ENCODE data around the gene EVPL. TPM values are rescaled to one million over a fixed set of nuclear protein-coding genes. Genes with fewer than 3 reads are reported as not detected.

Gene EVPL
- total and polyA plus RNA-seq, 2 of the 13 experiments (the other 11 are each of a cell fraction or from before 2014, with no cell fraction given) = 2.1 to 8.2 TPM

DNA sequence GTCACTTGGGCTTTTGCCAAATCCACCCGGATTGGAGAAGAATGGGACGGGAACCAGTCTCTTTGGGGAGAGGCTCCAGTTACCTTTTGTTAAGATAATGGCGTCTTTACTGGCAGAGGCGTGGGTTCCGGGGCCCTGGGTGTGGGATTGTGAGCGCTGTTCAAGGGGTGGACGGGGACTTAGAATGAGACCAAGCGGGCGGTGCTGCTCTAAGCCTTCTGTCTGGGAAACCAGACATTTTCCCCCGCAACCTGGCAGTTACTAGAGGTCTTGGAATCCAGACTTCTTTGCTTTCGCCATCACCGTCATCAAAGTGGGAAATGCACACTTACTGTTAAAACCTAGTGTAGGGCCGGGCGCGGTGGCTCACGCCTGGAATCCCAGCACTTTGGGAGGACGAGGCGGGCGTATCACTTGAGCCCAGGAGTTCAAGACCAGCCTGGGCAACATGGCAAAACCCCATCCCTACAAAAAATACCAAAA, 47.4 kb downstream of the EVPL start (continued):
- TF ChIP-seq, protein P1, sequence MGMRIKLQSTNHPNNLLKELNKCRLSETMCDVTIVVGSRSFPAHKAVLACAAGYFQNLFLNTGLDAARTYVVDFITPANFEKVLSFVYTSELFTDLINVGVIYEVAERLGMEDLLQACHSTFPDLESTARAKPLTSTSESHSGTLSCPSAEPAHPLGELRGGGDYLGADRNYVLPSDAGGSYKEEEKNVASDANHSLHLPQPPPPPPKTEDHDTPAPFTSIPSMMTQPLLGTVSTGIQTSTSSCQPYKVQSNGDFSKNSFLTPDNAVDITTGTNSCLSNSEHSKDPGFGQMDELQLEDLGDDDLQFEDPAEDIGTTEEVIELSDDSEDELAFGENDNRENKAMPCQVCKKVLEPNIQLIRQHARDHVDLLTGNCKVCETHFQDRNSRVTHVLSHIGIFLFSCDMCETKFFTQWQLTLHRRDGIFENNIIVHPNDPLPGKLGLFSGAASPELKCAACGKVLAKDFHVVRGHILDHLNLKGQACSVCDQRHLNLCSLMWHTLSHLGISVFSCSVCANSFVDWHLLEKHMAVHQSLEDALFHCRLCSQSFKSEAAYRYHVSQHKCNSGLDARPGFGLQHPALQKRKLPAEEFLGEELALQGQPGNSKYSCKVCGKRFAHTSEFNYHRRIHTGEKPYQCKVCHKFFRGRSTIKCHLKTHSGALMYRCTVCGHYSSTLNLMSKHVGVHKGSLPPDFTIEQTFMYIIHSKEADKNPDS (CRISPR knock-in tag; IDR thresholded peaks at IDR 0.05) = no peak
- TF ChIP-seq, protein P2, sequence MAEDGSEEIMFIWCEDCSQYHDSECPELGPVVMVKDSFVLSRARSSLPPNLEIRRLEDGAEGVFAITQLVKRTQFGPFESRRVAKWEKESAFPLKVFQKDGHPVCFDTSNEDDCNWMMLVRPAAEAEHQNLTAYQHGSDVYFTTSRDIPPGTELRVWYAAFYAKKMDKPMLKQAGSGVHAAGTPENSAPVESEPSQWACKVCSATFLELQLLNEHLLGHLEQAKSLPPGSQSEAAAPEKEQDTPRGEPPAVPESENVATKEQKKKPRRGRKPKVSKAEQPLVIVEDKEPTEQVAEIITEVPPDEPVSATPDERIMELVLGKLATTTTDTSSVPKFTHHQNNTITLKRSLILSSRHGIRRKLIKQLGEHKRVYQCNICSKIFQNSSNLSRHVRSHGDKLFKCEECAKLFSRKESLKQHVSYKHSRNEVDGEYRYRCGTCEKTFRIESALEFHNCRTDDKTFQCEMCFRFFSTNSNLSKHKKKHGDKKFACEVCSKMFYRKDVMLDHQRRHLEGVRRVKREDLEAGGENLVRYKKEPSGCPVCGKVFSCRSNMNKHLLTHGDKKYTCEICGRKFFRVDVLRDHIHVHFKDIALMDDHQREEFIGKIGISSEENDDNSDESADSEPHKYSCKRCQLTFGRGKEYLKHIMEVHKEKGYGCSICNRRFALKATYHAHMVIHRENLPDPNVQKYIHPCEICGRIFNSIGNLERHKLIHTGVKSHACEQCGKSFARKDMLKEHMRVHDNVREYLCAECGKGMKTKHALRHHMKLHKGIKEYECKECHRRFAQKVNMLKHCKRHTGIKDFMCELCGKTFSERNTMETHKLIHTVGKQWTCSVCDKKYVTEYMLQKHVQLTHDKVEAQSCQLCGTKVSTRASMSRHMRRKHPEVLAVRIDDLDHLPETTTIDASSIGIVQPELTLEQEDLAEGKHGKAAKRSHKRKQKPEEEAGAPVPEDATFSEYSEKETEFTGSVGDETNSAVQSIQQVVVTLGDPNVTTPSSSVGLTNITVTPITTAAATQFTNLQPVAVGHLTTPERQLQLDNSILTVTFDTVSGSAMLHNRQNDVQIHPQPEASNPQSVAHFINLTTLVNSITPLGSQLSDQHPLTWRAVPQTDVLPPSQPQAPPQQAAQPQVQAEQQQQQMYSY (CRISPR knock-in tag; IDR thresholded peaks at IDR 0.05) = 0 out of 2 replicates have a peak, but pooled peaks have one; percentile 28
- TF ChIP-seq ZBTB10 (CRISPR knock-in tag; IDR thresholded peaks at IDR 0.05; ENCODE audit: borderline replicate concordance) (no peak), ZSCAN30 (CRISPR knock-in tag; IDR thresholded peaks at IDR 0.05) (no peak), PLRG1 (conservative IDR thresholded peaks at IDR 0.05) (no peak), IRF2 (CRISPR knock-in tag; IDR thresholded peaks at IDR 0.05) (no peak), SPEN (CRISPR knock-in tag; IDR thresholded peaks at IDR 0.05; ENCODE audit: low read depth) (peak; percentile 42; the same call in 1 of the 2 replicates), IKZF1 (IDR thresholded peaks at IDR 0.05) (no peak), SYNCRIP (IDR thresholded peaks at IDR 0.05; ENCODE audit: insufficient read depth, low read depth, low read length) (no peak), ZFP1 (CRISPR knock-in tag; IDR thresholded peaks at IDR 0.05) (0 out of 2 replicates have a peak, but pooled peaks have one; percentile 1), POLR2G (IDR thresholded peaks at IDR 0.05; ENCODE audit: low read depth, low read length) (peak; percentile 56)
- TF ChIP-seq, protein P3, sequence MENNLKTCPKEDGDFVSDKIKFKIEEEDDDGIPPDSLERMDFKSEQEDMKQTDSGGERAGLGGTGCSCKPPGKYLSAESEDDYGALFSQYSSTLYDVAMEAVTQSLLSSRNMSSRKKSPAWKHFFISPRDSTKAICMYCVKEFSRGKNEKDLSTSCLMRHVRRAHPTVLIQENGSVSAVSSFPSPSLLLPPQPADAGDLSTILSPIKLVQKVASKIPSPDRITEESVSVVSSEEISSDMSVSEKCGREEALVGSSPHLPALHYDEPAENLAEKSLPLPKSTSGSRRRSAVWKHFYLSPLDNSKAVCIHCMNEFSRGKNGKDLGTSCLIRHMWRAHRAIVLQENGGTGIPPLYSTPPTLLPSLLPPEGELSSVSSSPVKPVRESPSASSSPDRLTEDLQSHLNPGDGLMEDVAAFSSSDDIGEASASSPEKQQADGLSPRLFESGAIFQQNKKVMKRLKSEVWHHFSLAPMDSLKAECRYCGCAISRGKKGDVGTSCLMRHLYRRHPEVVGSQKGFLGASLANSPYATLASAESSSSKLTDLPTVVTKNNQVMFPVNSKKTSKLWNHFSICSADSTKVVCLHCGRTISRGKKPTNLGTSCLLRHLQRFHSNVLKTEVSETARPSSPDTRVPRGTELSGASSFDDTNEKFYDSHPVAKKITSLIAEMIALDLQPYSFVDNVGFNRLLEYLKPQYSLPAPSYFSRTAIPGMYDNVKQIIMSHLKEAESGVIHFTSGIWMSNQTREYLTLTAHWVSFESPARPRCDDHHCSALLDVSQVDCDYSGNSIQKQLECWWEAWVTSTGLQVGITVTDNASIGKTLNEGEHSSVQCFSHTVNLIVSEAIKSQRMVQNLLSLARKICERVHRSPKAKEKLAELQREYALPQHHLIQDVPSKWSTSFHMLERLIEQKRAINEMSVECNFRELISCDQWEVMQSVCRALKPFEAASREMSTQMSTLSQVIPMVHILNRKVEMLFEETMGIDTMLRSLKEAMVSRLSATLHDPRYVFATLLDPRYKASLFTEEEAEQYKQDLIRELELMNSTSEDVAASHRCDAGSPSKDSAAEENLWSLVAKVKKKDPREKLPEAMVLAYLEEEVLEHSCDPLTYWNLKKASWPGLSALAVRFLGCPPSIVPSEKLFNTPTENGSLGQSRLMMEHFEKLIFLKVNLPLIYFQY (CRISPR knock-in tag; IDR thresholded peaks at IDR 0.05; ENCODE audit: borderline replicate concordance) = 0 out of 2 replicates have a peak, but pooled peaks have one; percentile 4
- TF ChIP-seq, protein P4, sequence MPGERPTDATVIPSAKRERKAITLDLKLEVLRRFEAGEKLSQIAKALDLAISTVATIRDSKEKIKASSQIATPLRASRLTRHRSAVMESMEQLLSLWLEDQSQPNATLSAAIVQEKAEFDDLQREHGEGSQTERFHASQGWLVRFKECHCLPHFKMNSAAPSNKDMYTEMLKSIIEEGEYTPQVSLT (CRISPR knock-in tag; IDR thresholded peaks at IDR 0.05; ENCODE audit: borderline replicate concordance, low read depth) = no peak
- TF ChIP-seq, protein P5, sequence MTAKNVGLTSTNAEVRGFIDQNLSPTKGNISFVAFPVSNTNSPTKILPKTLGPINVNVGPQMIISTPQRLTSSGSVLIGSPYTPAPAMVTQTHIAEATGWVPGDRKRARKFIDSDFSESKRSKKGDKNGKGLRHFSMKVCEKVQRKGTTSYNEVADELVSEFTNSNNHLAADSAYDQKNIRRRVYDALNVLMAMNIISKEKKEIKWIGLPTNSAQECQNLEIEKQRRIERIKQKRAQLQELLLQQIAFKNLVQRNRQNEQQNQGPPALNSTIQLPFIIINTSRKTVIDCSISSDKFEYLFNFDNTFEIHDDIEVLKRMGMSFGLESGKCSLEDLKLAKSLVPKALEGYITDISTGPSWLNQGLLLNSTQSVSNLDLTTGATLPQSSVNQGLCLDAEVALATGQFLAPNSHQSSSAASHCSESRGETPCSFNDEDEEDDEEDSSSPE (CRISPR knock-in tag; IDR thresholded peaks at IDR 0.05) = no peak; the same call in 1 of the 2 replicates

Measured in HepG2 (cell line).